Bronchial epithelial cell (primary cell): ENCODE data around the gene SYCP2. TPM values are rescaled to one million over a fixed set of nuclear protein-coding genes. Genes with fewer than 3 reads are reported as not detected.

Experiments
- DNase-seq: peaks from one replicate; pipeline ENCODE4 v3.0.0-alpha.2; 2010; ENCODE audit warnings: low read depth
- FAIRE-seq: peaks from 2 replicates; lab custom pipeline; 2011; peaks lifted over from hg19 to GRCh38; lab: Jason Lieb, UNC
- H3K27me3 ChIP-seq: 2 replicates; pipeline ENCODE4 v1.5.1; 2011; ENCODE audit warnings: low read length; ENCODE audit not compliant: control insufficient read depth, insufficient read depth
- H3K36me3 ChIP-seq: 2 replicates; pipeline ENCODE4 v1.5.1; 2011; ENCODE audit warnings: low read length; ENCODE audit not compliant: control insufficient read depth, insufficient read depth
- H3K4me3 ChIP-seq: 2 replicates; pipeline ENCODE4 v1.5.1; 2011; ENCODE audit warnings: mild to moderate bottlenecking, low read depth, low read length, control low read depth
- CTCF ChIP-seq: IDR thresholded peaks from 2 replicates; pipeline ENCODE4 v1.5.1; 2011; ENCODE audit warnings: mild to moderate bottlenecking, moderate library complexity, low read length, control low read depth, inconsistent platforms; ENCODE audit not compliant: insufficient read depth, severe bottlenecking
- total RNA-seq: library from RNA; depleted of rRNA; stranded (reverse); fragments of >200 nt; gene quantifications from 2 replicates; pipeline ENCODE4 v1.2.1, GENCODE V29; 2014

Gene SYCP2
- total RNA-seq, 1 donor from 2014 or later = 0.26 TPM

GRCh38 chr20:59830665-59831023, 102.8 kb downstream of the SYCP2 start:
- no peaks in the 10 kb centered on the region for H3K27me3 ChIP-seq
- DNase-seq = peak; percentile 35
- FAIRE-seq = no peak
- no peak for TF ChIP-seq CTCF
- no peaks in the 10 kb centered on the region for H3K36me3 ChIP-seq
- no peak overlapping the region for H3K4me3 ChIP-seq

GRCh38 chr20:59829786-59830664, 103.4 kb downstream of the SYCP2 start:
- H3K4me3 ChIP-seq = no peak overlapping the region
- H3K27me3 ChIP-seq = no peaks in the 10 kb centered on the region
- peak; percentile 18 for FAIRE-seq
- DNase-seq = no peak
- TF ChIP-seq CTCF = no peak
- no peaks in the 10 kb centered on the region for H3K36me3 ChIP-seq

- TF ChIP-seq CTCF = no peak
- no peaks in the 10 kb centered on the region for H3K36me3 ChIP-seq
- H3K27me3 ChIP-seq = no peaks in the 10 kb centered on the region
- FAIRE-seq = no peak
- no peak for DNase-seq
- H3K4me3 ChIP-seq = no peak overlapping the region
Measured at GRCh38 chr20:59829054-59829785, 104.2 kb downstream of the SYCP2 start.

GRCh38 chr20:59828125-59829053, 105.0 kb downstream of the SYCP2 start:
- no peak for FAIRE-seq
- DNase-seq = no peak
- TF ChIP-seq CTCF = no peak

GRCh38 chr20:59827138-59828056, 106.0 kb downstream of the SYCP2 start:
- no peak for DNase-seq
- H3K27me3 ChIP-seq = no peaks in the 10 kb centered on the region
- TF ChIP-seq CTCF = no peak
- H3K36me3 ChIP-seq = no peaks in the 10 kb centered on the region
- no peak for FAIRE-seq
- no peak overlapping the region for H3K4me3 ChIP-seq

More at GRCh38 chr20:59828125-59829053, 105.0 kb downstream of the SYCP2 start:
- no peaks in the 10 kb centered on the region for H3K36me3 ChIP-seq
- H3K27me3 ChIP-seq = no peaks in the 10 kb centered on the region
- no peak overlapping the region for H3K4me3 ChIP-seq
